NCI-H2227 treated with DMSO at 0.1 percent for 48 hours (cell line): Measurements from ENCODE around the gene GARIN5A.
A peak's percentile ranks its signal among the peaks of the same experiment; 100 is the strongest.
"Not testable (repeated sequence)": the region's sequence is repeated elsewhere in the genome, so short reads cannot be mapped to it uniquely, and the experiment has no call there.

Experiments
- DNase-seq: peaks from one replicate; lab custom pipeline; 2025; lab: John Stamatoyannopoulos, UW

Gene GARIN5A

GRCh38 chr19:50488389-50489194, 11.9 kb upstream of the GARIN5A start:
- DNase-seq = no peak

GRCh38 chr19:50486823-50487515, 10.3 kb upstream of the GARIN5A start:
- DNase-seq = no peak

GRCh38 chr19:50485284-50485955, 8.8 kb upstream of the GARIN5A start:
- DNase-seq = no peak

GRCh38 chr19:50482916-50483315, 6.3 kb upstream of the GARIN5A start:
- no peak for DNase-seq

- no peak for DNase-seq
Measured at GRCh38 chr19:50482271-50482855, 5.7 kb upstream of the GARIN5A start.

- DNase-seq = no peak
Measured at GRCh38 chr19:50481351-50482149, 4.9 kb upstream of the GARIN5A start.

- DNase-seq = no peak
Measured at GRCh38 chr19:50480281-50481111, 3.8 kb upstream of the GARIN5A start.

- DNase-seq = no peak
Measured at GRCh38 chr19:50479761-50480251, 3.2 kb upstream of the GARIN5A start.

- no peak for DNase-seq
Measured at GRCh38 chr19:50478901-50479715, 2.5 kb upstream of the GARIN5A start.

GRCh38 chr19:50477751-50478515, 1.3 kb upstream of the GARIN5A start:
- no peak for DNase-seq

GRCh38 chr19:50476907-50477238, 225 bp upstream of the GARIN5A start:
- DNase-seq = no peak

- no peak for DNase-seq
Measured at GRCh38 chr19:50475736-50476223, 868 bp downstream of the GARIN5A start.

- no peak for DNase-seq
Measured at GRCh38 chr19:50475101-50475568, 1.5 kb downstream of the GARIN5A start.

- not testable (repeated sequence) for DNase-seq
Measured at GRCh38 chr19:50473336-50473735, 3.3 kb downstream of the GARIN5A start.

GRCh38 chr19:50468818-50469217, 7.8 kb downstream of the GARIN5A start:
- no peak for DNase-seq

GRCh38 chr19:50467566-50467965, 9.1 kb downstream of the GARIN5A start:
- DNase-seq = no peak

GRCh38 chr19:50466706-50467039, 10.0 kb downstream of the GARIN5A start:
- no peak for DNase-seq

GRCh38 chr19:50465986-50466705, 10.5 kb downstream of the GARIN5A start:
- DNase-seq = peak; percentile 0
